Measurements from ENCODE around the gene RGS3.

Gene RGS3

GRCh38 chr9:113619491-113620376 lies 156.2 kb downstream of the RGS3 start:
- DNase-seq (ENCODE audit: low spot score), result no peak

- DNase-seq (ENCODE audit: low spot score), result peak; percentile 73
Measured at GRCh38 chr9:113620377-113621161, 157.0 kb downstream of the RGS3 start.

GRCh38 chr9:113621309-113621791 lies 157.8 kb downstream of the RGS3 start:
- no peak for DNase-seq (ENCODE audit: low spot score)

- no peak for DNase-seq (ENCODE audit: low spot score)
Measured at GRCh38 chr9:113621980-113622379, 158.5 kb downstream of the RGS3 start.

GRCh38 chr9:113622600-113623400 lies 159.3 kb downstream of the RGS3 start:
- DNase-seq (ENCODE audit: low spot score), result no peak

GRCh38 chr9:113623851-113624485 lies 160.4 kb downstream of the RGS3 start:
- DNase-seq (ENCODE audit: low spot score), result no peak

GRCh38 chr9:113624721-113625120 lies 161.2 kb downstream of the RGS3 start:
- no peak for DNase-seq (ENCODE audit: low spot score)

- DNase-seq (ENCODE audit: low spot score), result no peak
Measured at GRCh38 chr9:113625486-113625885, 162.0 kb downstream of the RGS3 start.

GRCh38 chr9:113626735-113627495 lies 163.4 kb downstream of the RGS3 start:
- no peak for DNase-seq (ENCODE audit: low spot score)

- DNase-seq (ENCODE audit: low spot score), result no peak
Measured at GRCh38 chr9:113628621-113629020, 165.1 kb downstream of the RGS3 start.

- DNase-seq (ENCODE audit: low spot score), result no peak
Measured at GRCh38 chr9:113630386-113631136, 167.0 kb downstream of the RGS3 start.

GRCh38 chr9:113631137-113631765 lies 167.7 kb downstream of the RGS3 start:
- DNase-seq (ENCODE audit: low spot score), result no peak

- no peak for DNase-seq (ENCODE audit: low spot score)
Measured at GRCh38 chr9:113631871-113632665, 168.5 kb downstream of the RGS3 start.

GRCh38 chr9:113632776-113633590 lies 169.5 kb downstream of the RGS3 start:
- no peak for DNase-seq (ENCODE audit: low spot score)

GRCh38 chr9:113633782-113634595 lies 170.5 kb downstream of the RGS3 start:
- DNase-seq (ENCODE audit: low spot score), result no peak

GRCh38 chr9:113634596-113635515 lies 171.3 kb downstream of the RGS3 start:
- DNase-seq (ENCODE audit: low spot score), result no peak
